ENCODE data around the gene RFTN2.
"Not testable (repeated sequence)": the region's sequence is repeated elsewhere in the genome, so short reads cannot be mapped to it uniquely, and the experiment has no call there.

RFTN2 gene

GRCh38 chr2:197674060-197674459, 1.3 kb downstream of the RFTN2 start:
- DNase-seq: no peak

- DNase-seq: no peak
Observed at GRCh38 chr2:197673606-197674005, 1.8 kb downstream of the RFTN2 start.

GRCh38 chr2:197673106-197673505, 2.3 kb downstream of the RFTN2 start:
- DNase-seq: no peak

- DNase-seq: no peak
Observed at GRCh38 chr2:197672371-197672893, 3.0 kb downstream of the RFTN2 start.

GRCh38 chr2:197669077-197669476, 6.3 kb downstream of the RFTN2 start:
- no peak for DNase-seq

GRCh38 chr2:197668296-197668695, 7.1 kb downstream of the RFTN2 start:
- no peak for DNase-seq

- no peak for DNase-seq
Observed at GRCh38 chr2:197666277-197666676, 9.1 kb downstream of the RFTN2 start.

- DNase-seq: no peak
Observed at GRCh38 chr2:197661626-197662025, 13.8 kb downstream of the RFTN2 start.

GRCh38 chr2:197657562-197657961, 17.8 kb downstream of the RFTN2 start:
- DNase-seq: no peak

- no peak for DNase-seq
Observed at GRCh38 chr2:197647961-197648690, 27.3 kb downstream of the RFTN2 start.

- no peak for DNase-seq
Observed at GRCh38 chr2:197641666-197642065, 33.7 kb downstream of the RFTN2 start.

GRCh38 chr2:197640571-197641122, 34.7 kb downstream of the RFTN2 start:
- DNase-seq: not testable (repeated sequence)

- no peak for DNase-seq
Observed at GRCh38 chr2:197633109-197633657, 42.2 kb downstream of the RFTN2 start.

GRCh38 chr2:197628043-197628500, 47.3 kb downstream of the RFTN2 start:
- DNase-seq: peak in 1 of 2 experiments; percentile 42

- DNase-seq: peak in 1 of 2 experiments; percentile 25
Observed at GRCh38 chr2:197626965-197627625, 48.3 kb downstream of the RFTN2 start.

- no peak for DNase-seq
Observed at GRCh38 chr2:197620133-197620532, 55.3 kb downstream of the RFTN2 start.

- DNase-seq: no peak
Observed at GRCh38 chr2:197615016-197615652, 60.3 kb downstream of the RFTN2 start.

- no peak for DNase-seq
Observed at GRCh38 chr2:197614532-197614931, 60.9 kb downstream of the RFTN2 start.

GRCh38 chr2:197613509-197613987, 61.8 kb downstream of the RFTN2 start:
- DNase-seq: no peak

- no peak for DNase-seq
Observed at GRCh38 chr2:197606180-197606579, 69.2 kb downstream of the RFTN2 start.

GRCh38 chr2:197604117-197604860, 71.1 kb downstream of the RFTN2 start:
- no peak for DNase-seq

GRCh38 chr2:197601726-197602125, 73.7 kb downstream of the RFTN2 start:
- DNase-seq: no peak
